ENCODE data around the gene ASTL. TPM values are rescaled to one million over a fixed set of nuclear protein-coding genes. Genes with fewer than 3 reads are reported as not detected.

The ASTL gene
- total RNA-seq, 1 experiment from 2014 or later = 0.79 TPM

- DNase-seq (ENCODE audit: low spot score) (no peak), ATAC-seq (no peak)
- no peaks in the 10 kb centered on the region for H3K9me3 Mint-ChIP-seq
- H3K27ac Mint-ChIP-seq = no peak overlapping the region
- ChIA-PET CTCF (interaction anchor here (0.8 to 9.4 kb wide), 23 partner anchors 10 to 183 kb away, joined by 3 to 214 read pairs (median 13); partner anchors contain the start of genes ADRA2B, ANKRD36C and STARD7), POLR2A (interaction anchor here (0.6 to 1.4 kb wide), 6 partner anchors 11 to 71 kb away, joined by 3 to 7 read pairs (median 4); partner anchors contain the start of genes ADRA2B and STARD7)
- H3K4me3 Mint-ChIP-seq = no peak overlapping the region
- H3K27me3 Mint-ChIP-seq (ENCODE audit: low read depth) = no peaks in the 10 kb centered on the region
- no peak for TF ChIP-seq ZNF121 (CRISPR knock-in tag; IDR thresholded peaks at IDR 0.05)
- TF ChIP-seq MAX (CRISPR knock-in tag; IDR thresholded peaks at IDR 0.05) = no peak
- no peak for TF ChIP-seq ZNF423 (CRISPR knock-in tag; IDR thresholded peaks at IDR 0.05)
- no peak for TF ChIP-seq ZNF532 (CRISPR knock-in tag; IDR thresholded peaks at IDR 0.05; ENCODE audit: borderline replicate concordance)
- no peak for TF ChIP-seq TCF7 (CRISPR knock-in tag; IDR thresholded peaks at IDR 0.05; ENCODE audit: low read depth)
- TF ChIP-seq MYBL2 (CRISPR knock-in tag; IDR thresholded peaks at IDR 0.05) = no peak
- TF ChIP-seq E2F5 (CRISPR knock-in tag; IDR thresholded peaks at IDR 0.05) = no peak
- no peak for TF ChIP-seq CREB1 (CRISPR knock-in tag; IDR thresholded peaks at IDR 0.05)
- no peak for TF ChIP-seq ATF3 (CRISPR knock-in tag; conservative IDR thresholded peaks at IDR 0.05)
- no peak for TF ChIP-seq FOXK1 (CRISPR knock-in tag; IDR thresholded peaks at IDR 0.05)
- no peak for TF ChIP-seq ZNF317 (CRISPR knock-in tag; IDR thresholded peaks at IDR 0.05; ENCODE audit: borderline replicate concordance, low read depth)
- no peak for TF ChIP-seq CREM (CRISPR knock-in tag; IDR thresholded peaks at IDR 0.05)
- no peak for TF ChIP-seq ELF4 (CRISPR knock-in tag; IDR thresholded peaks at IDR 0.05; ENCODE audit: low read depth)
- TF ChIP-seq GRHL2 (CRISPR knock-in tag; IDR thresholded peaks at IDR 0.05; ENCODE audit: insufficient replicate concordance, severe bottlenecking) = no peak
- no peak for TF ChIP-seq TEAD1 (CRISPR knock-in tag; IDR thresholded peaks at IDR 0.05)
- no peaks in the 10 kb centered on the region for H3K36me3 Mint-ChIP-seq
- H3K4me1 Mint-ChIP-seq = peaks cover 10% of the 10 kb centered on the region
Observed at GRCh38 chr2:96137321-96138178, 752 bp downstream of the ASTL start.

GRCh38 chr2:96136129-96136720, 2.1 kb downstream of the ASTL start:
- Mint-ChIP-seq H3K4me3 (no peak overlapping the region), H3K4me1 (peaks cover 10% of the 10 kb centered on the region), H3K36me3 (no peaks in the 10 kb centered on the region), H3K27ac (no peak overlapping the region), H3K9me3 (no peaks in the 10 kb centered on the region), H3K27me3 (ENCODE audit: low read depth) (no peaks in the 10 kb centered on the region)
- DNase-seq (ENCODE audit: low spot score) (no peak), ATAC-seq (no peak)
- POLR2A ChIA-PET = no interaction called here
- CTCF ChIA-PET = interaction anchor here (9.4 kb wide), 1 partner anchor 39 kb away, joined by 214 read pairs; no protein-coding TSS in a partner anchor
- TF ChIP-seq STAT6 (CRISPR knock-in tag; conservative IDR thresholded peaks at IDR 0.05; ENCODE audit: low read depth) (no peak), JAZF1 (CRISPR knock-in tag; IDR thresholded peaks at IDR 0.05) (no peak), PREB (CRISPR knock-in tag; IDR thresholded peaks at IDR 0.05; ENCODE audit: borderline replicate concordance) (no peak), EMX1 (CRISPR knock-in tag; IDR thresholded peaks at IDR 0.05) (no peak), TEAD4 (CRISPR knock-in tag; IDR thresholded peaks at IDR 0.05) (no peak), CREB1 (CRISPR knock-in tag; IDR thresholded peaks at IDR 0.05) (no peak), ZNF512 (CRISPR knock-in tag; IDR thresholded peaks at IDR 0.05; ENCODE audit: borderline replicate concordance) (no peak), NR1H2 (CRISPR knock-in tag; IDR thresholded peaks at IDR 0.05) (no peak)
